Lower leg skin (tissue), 3 donors: ENCODE measurements around the gene CD2AP.

Source experiments
- CTCF ChIP-seq, 3 donors: fragments of 450-650 bp; IDR thresholded peaks; one replicate each; pipeline ENCODE4 v1.5.1; 2016; ENCODE audit warnings: antibody characterized with exemption in 3 of 3, mild to moderate bottlenecking in 3 of 3, moderate library complexity in 2 of 3
- POLR2A ChIP-seq, 2 donors: fragments of 450-650 bp; IDR thresholded peaks; one replicate each; pipeline ENCODE4 v1.6.1; 2016 to 2017; ENCODE audit warnings: antibody characterized with exemption in 2 of 2, mild to moderate bottlenecking in 1 of 2, moderate library complexity in 1 of 2

DNA sequence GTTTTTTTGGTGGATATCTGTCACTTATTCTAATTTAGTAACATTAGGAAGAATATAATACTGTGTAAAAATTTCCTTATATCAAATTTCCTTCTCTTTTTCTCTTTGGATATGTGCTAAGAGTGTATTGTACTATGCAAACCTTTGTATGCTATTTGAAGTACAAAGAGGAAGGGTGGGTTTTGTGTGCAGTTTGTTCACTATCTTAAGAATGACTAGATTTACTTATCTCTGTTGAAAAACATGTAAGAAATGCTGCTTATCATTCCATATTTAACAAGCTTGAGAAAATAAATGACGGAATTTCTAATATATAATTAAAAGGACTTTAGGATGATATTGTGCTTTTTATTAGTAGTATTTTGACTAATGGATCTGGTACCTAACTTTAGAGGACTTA lies 13.1 kb downstream of the CD2AP start:
- no peak for TF ChIP-seq CTCF (IDR thresholded peaks at IDR 0.05)
- no peak for TF ChIP-seq POLR2A (IDR thresholded peaks at IDR 0.05)
